Transverse colon (tissue), 4 donors: ENCODE results near the gene SPSB3. TPM values are rescaled to one million over a fixed set of nuclear protein-coding genes. Genes with fewer than 3 reads are reported as not detected.
A peak's percentile ranks its signal among the peaks of the same experiment; 100 is the strongest.

ENCODE experiments used
- DNase-seq: peaks from one replicate; pipeline ENCODE4 v3.0.0-alpha.2; 2019
- H3K27ac ChIP-seq, 4 donors: fragments of 200-600 bp; sonication (generic); 2 replicates each; pipeline ENCODE4 v1.5.1; 2016 to 2018; ENCODE audit warnings: inconsistent platforms in 4 of 4
- H3K27me3 ChIP-seq: fragments of 200-600 bp; sonication (generic); 2 replicates; pipeline ENCODE4 v1.5.1; 2017; ENCODE audit warnings: inconsistent platforms
- H3K36me3 ChIP-seq, 4 donors: fragments of 200-600 bp; sonication (generic); 2 replicates each; pipeline ENCODE4 v1.5.1; 2017 to 2019; ENCODE audit warnings: inconsistent platforms in 4 of 4
- H3K4me1 ChIP-seq, 4 donors: fragments of 200-600 bp; sonication (generic); 2 replicates each; pipeline ENCODE4 v1.5.1; 2017 to 2020; ENCODE audit warnings: inconsistent platforms in 4 of 4
- H3K4me3 ChIP-seq, 4 donors: fragments of 200-600 bp; sonication (generic); 1 replicate in 1 of 4; 2 replicates in 3 of 4; pipeline versions ENCODE4 v1.5.1 to v1.6.1; 2017 to 2019; ENCODE audit warnings: inconsistent platforms in 4 of 4
- H3K9me3 ChIP-seq, 2 donors: fragments of 200-600 bp; sonication (generic); 2 replicates each; pipeline ENCODE4 v1.5.1; 2017 to 2019; ENCODE audit warnings: inconsistent platforms in 2 of 2
- EP300 ChIP-seq: sonication (generic); formaldehyde crosslinking; IDR thresholded peaks from one replicate; pipeline ENCODE4 v1.6.1; 2017; ENCODE audit warnings: antibody characterized with exemption, low read depth
- POLR2A ChIP-seq: fragments of 450-650 bp; IDR thresholded peaks from one replicate; pipeline ENCODE4 v1.6.1; 2016; ENCODE audit warnings: antibody characterized with exemption, mild to moderate bottlenecking, moderate library complexity
- POLR2AphosphoS5 ChIP-seq, 3 donors: sonication (generic); formaldehyde crosslinking; IDR thresholded peaks; one replicate each; pipeline ENCODE4 v1.6.1; 2016; ENCODE audit warnings: antibody characterized with exemption in 3 of 3
- WGBS, 2 donors: methylation state at CpG; one replicate each; pipeline ENCODE4 v1.1.5; 2018; ENCODE audit warnings: low coverage in 1 of 2; 5-methylcytosine and 5-hydroxymethylcytosine counted together
- in situ Hi-C, 4 donors: fragments of 200-750 bp; cut with MboI; loops; one replicate each; pipeline versions ENCODE4 v1.15.0 to v1.15.1; 2017; ENCODE audit warnings: low sequenced_read_pairs in 3 of 4, low pct_ligation_motif_present in 1 of 4, low pct_unique_long_range_greater_than_20kb in 1 of 4
- intact Hi-C: fragments of 100-400 bp; cut with DNase I; formaldehyde crosslinking; loops from one replicate; pipeline ENCODE4 v1.15.1; 2023; ENCODE audit warnings: low total_unique reads
- total RNA-seq, 4 donors: library from RNA; depleted of rRNA; stranded (reverse); fragments of >200 nt; gene quantifications; one replicate each; pipeline ENCODE4 v1.1.0, GENCODE V29; 2016
- TF ChIP-seq, protein P1 (sequence below), 5 experiments: fragments of 200-600 bp in 3 of 5; fragments of 450-650 bp in 2 of 5; sonication (generic) in 3 of 5; IDR thresholded peaks; 1 replicate in 2 of 5; 2 replicates in 3 of 5; pipeline ENCODE4 v1.5.1; 2016 to 2017; ENCODE audit warnings: antibody characterized with exemption in 5 of 5, inconsistent platforms in 3 of 5, mild to moderate bottlenecking in 2 of 5, moderate library complexity in 1 of 5

The SPSB3 gene
- total RNA-seq, 4 donors from 2014 or later: 101 to 289 (median 125) TPM

DNA sequence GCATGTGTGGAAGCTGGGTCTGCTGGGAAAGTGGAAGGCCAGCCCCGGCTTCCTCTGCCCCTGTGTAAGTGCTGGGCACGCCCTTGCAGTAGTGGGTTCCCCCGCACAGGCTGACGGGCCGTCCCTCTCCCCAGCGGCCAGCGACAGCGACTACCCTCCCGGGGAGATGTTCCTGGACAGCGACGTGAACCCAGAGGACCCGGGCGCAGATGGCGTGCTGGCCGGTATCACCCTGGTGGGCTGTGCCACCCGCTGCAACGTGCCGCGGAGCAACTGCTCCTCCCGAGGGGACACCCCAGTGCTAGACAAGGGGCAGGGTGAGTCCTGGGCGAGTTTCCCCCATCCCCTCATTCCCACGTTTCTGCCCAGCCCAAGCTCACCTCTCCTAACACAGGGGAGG is 16.5 kb downstream of the SPSB3 start:
- Histone ChIP-seq H3K4me1 (peaks cover 6 to 15% (median 11%) of the 10 kb centered on the region in 4 donors), H3K4me3 (no peak overlapping the region), H3K27ac (no peak overlapping the region), H3K36me3 (peaks cover 0 to 9% (median 0%) of the 10 kb centered on the region in 4 donors), H3K9me3 (no peaks in the 10 kb centered on the region), H3K27me3 (no peaks in the 10 kb centered on the region)
- 93% methylated on average over 3 of the region's 22 CpGs; no CpG with 5 or more reads in 1 of the 2 donors for WGBS, 2 donors
- TF ChIP-seq, protein P1, sequence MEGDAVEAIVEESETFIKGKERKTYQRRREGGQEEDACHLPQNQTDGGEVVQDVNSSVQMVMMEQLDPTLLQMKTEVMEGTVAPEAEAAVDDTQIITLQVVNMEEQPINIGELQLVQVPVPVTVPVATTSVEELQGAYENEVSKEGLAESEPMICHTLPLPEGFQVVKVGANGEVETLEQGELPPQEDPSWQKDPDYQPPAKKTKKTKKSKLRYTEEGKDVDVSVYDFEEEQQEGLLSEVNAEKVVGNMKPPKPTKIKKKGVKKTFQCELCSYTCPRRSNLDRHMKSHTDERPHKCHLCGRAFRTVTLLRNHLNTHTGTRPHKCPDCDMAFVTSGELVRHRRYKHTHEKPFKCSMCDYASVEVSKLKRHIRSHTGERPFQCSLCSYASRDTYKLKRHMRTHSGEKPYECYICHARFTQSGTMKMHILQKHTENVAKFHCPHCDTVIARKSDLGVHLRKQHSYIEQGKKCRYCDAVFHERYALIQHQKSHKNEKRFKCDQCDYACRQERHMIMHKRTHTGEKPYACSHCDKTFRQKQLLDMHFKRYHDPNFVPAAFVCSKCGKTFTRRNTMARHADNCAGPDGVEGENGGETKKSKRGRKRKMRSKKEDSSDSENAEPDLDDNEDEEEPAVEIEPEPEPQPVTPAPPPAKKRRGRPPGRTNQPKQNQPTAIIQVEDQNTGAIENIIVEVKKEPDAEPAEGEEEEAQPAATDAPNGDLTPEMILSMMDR (IDR thresholded peaks at IDR 0.05): no peak
- TF ChIP-seq POLR2AphosphoS5 (IDR thresholded peaks at IDR 0.05) (no peak), POLR2A (no peak), EP300 (no peak)
- in situ Hi-C loops: no loop called here
- intact Hi-C loops: no loop called here
- DNase-seq: no peak

DNA sequence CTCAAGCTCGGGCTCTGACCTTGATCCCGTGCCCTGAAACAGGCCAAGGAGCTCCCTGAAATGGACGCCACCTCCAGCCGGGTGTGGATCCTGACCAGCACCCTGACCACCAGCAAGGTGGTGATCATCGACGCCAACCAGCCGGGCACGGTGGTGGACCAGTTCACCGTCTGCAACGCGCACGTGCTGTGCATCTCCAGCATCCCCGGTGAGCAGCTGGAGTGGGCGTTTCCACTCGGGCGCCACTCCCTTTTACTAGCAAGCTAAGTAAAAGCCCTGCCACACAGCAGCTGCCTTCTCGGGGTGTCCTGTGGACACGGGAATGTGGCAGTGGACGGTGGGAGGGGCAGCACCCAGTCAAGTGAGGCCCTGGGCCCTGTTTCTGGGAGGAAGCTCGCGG is 17.4 kb downstream of the SPSB3 start:
- 84% methylated on average over 21 of the region's 21 CpGs; no CpG with 5 or more reads in 1 of the 2 donors for WGBS, 2 donors
- Histone ChIP-seq H3K27ac (no peak overlapping the region), H3K4me1 (peaks cover 4 to 6% (median 5%) of the 10 kb centered on the region in 4 donors), H3K27me3 (no peaks in the 10 kb centered on the region), H3K36me3 (peaks cover 0 to 12% (median 0%) of the 10 kb centered on the region in 4 donors), H3K9me3 (no peaks in the 10 kb centered on the region), H3K4me3 (no peak overlapping the region)
- intact Hi-C loops (no loop called here), in situ Hi-C loops (no loop called here)
- no peak for DNase-seq
- TF ChIP-seq POLR2AphosphoS5 (IDR thresholded peaks at IDR 0.05) (no peak), POLR2A (no peak), EP300 (no peak)
- TF ChIP-seq, protein P1 (IDR thresholded peaks at IDR 0.05): no peak

DNA sequence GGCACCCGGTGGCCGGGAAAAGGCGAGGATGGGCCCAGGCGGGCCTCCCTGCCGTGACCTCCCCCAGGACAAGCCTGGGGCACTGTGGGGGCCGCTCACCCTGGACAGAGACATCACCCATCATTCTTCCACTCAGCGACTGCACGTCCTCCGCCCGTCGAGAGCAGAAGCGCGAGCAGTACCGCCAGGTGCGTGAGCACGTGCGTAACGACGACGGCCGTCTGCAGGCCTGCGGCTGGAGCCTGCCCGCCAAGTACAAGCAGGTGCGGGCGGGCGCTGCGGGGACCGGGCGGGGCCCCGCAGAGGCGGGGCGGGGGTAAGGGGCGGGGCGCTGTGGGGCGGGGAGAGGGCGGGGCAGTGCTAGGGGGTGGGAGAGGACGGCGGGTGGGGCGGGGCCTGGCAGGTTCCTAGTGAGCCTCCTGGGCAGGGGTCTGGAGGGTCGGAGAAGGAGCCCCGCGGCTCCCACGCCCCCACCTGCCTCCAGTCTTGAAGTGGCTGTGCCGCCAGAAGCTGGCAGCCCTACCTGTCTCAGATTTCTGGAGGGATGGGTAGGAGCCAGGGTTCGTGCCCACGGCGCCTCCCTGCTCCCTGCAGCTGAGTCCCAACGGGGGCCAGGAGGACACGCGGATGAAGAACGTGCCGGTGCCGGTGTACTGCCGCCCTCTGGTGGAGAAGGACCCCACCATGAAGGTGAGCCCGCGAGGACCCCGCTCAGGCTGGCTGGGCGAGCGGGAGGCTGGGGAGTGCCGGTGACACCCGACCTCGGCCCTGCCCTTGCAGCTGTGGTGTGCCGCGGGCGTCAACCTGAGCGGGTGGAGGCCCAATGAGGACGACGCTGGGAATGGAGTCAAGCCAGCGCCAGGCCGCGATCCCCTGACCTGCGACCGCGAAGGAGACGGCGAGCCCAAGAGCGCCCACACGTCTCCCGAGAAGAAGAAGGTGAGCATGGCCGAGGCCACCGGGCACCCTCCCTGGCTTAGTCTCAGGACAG is 18.6 kb downstream of the SPSB3 start:
- H3K27me3 ChIP-seq: no peaks in the 10 kb centered on the region
- no peak overlapping the region for H3K4me3 ChIP-seq
- no peak overlapping the region for H3K27ac ChIP-seq
- no peak for DNase-seq
- no peaks in the 10 kb centered on the region for H3K4me1 ChIP-seq
- 79% methylated on average over 63 of the region's 81 CpGs; no CpG with 5 or more reads in 1 of the 2 donors for WGBS, 2 donors
- H3K9me3 ChIP-seq: no peaks in the 10 kb centered on the region
- H3K36me3 ChIP-seq: peaks cover 0 to 12% (median 0%) of the 10 kb centered on the region in 4 donors
- in situ Hi-C loops (no loop called here), intact Hi-C loops (no loop called here)
- TF ChIP-seq, protein P1 (IDR thresholded peaks at IDR 0.05): peak in 1 of 5 experiments; percentile 11
- no peak for TF ChIP-seq POLR2AphosphoS5 (IDR thresholded peaks at IDR 0.05)

DNA sequence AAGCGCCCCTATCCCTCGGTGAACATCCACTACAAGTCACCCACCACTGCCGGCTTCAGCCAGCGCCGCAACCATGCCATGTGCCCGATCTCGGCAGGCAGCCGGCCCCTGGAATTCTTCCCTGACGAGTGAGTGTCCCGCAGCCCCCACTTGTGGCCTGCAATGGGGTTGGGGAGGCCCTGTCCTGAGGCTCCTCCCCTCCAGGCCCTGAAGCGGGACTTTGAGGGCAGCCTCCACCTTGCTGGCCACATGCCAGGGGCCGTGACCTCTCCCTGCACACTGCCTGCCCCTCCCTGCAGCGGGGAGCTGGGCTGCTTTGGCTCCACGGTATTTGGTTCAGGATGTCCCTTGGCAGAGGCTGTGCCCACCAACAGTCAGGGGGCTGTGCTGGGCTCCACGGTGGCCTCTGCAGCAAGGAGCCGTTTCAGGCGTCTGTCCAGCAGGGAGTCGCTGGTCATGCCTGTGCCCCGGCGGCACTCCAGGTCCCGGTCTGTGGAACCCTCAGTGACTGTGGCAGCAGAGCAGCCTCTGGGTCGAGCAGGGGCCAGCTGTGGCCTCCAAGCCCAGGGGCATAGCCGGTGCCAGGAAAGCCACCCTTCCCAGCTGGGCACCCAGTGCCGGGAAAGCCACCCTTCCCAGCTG is 19.4 kb downstream of the SPSB3 start:
- intact Hi-C loops (no loop called here), in situ Hi-C loops (no loop called here)
- H3K27me3 ChIP-seq: no peaks in the 10 kb centered on the region
- 87% methylated on average over 20 of the region's 24 CpGs; no CpG with 5 or more reads in 1 of the 2 donors for WGBS, 2 donors
- H3K27ac ChIP-seq: no peak overlapping the region
- peaks cover 0 to 5% (median 5%) of the 10 kb centered on the region in 4 donors for H3K4me1 ChIP-seq
- H3K4me3 ChIP-seq: no peak overlapping the region
- no peaks in the 10 kb centered on the region for H3K9me3 ChIP-seq
- DNase-seq: no peak
- peaks cover 0 to 12% (median 0%) of the 10 kb centered on the region in 4 donors for H3K36me3 ChIP-seq
- TF ChIP-seq POLR2AphosphoS5 (IDR thresholded peaks at IDR 0.05): no peak
- no peak for TF ChIP-seq POLR2A
- TF ChIP-seq, protein P1 (IDR thresholded peaks at IDR 0.05): no peak
- TF ChIP-seq EP300: no peak
